IPS DF 6.9 (cell line): ENCODE results near the gene HEY2.

Source experiments
- DNase-seq: peaks from one replicate; pipeline ENCODE4 v3.0.0-alpha.2; 2013; ENCODE audit warnings: low read depth, low spot score
- H3K27ac ChIP-seq: one replicate; pipeline ENCODE4 v1.5.1; 2013; ENCODE audit warnings: low read length, control low read depth
- H3K27me3 ChIP-seq: 2 replicates; pipeline ENCODE4 v1.6.1; 2013; ENCODE audit warnings: mild to moderate bottlenecking, low read length; ENCODE audit not compliant: control insufficient read depth, insufficient read depth
- H3K36me3 ChIP-seq: 2 replicates; pipeline ENCODE4 v1.6.1; 2013; ENCODE audit warnings: low read length; ENCODE audit not compliant: control insufficient read depth, insufficient read depth
- H3K4me1 ChIP-seq: 2 replicates; pipeline ENCODE4 v1.6.1; 2013; ENCODE audit warnings: low read length; ENCODE audit not compliant: control insufficient read depth, insufficient read depth
- H3K4me3 ChIP-seq: 2 replicates; pipeline ENCODE4 v1.5.1; 2013; ENCODE audit warnings: mild to moderate bottlenecking, low read length
- H3K9me3 ChIP-seq: 2 replicates; pipeline ENCODE4 v1.6.1; 2013; ENCODE audit warnings: low read length, inconsistent platforms; ENCODE audit not compliant: control insufficient read depth, insufficient read depth
- WGBS: extraction: QIAGEN DNeasy Blood & Tissue Kit; methylation state at CpG from one replicate; pipeline ENCODE4 v1.1.7; 2013; ENCODE audit warnings: mixed read lengths, missing lambda C conversion rate; ENCODE audit not compliant: insufficient read length, insufficient coverage; 5-methylcytosine and 5-hydroxymethylcytosine counted together

Gene HEY2

GRCh38 chr6:125722886-125723285 is 26.5 kb upstream of the HEY2 start:
- Histone ChIP-seq H3K4me3 (no peak overlapping the region), H3K9me3 (no peaks in the 10 kb centered on the region)
- DNase-seq = no peak

GRCh38 chr6:125727216-125727615 is 22.2 kb upstream of the HEY2 start:
- Histone ChIP-seq H3K27me3 (no peaks in the 10 kb centered on the region), H3K4me1 (peaks cover 5% of the 10 kb centered on the region; the same call in 1 of the 2 replicates), H3K36me3 (no peaks in the 10 kb centered on the region), H3K27ac (no peak overlapping the region), H3K9me3 (no peaks in the 10 kb centered on the region), H3K4me3 (no peak overlapping the region)
- DNase-seq = no peak

More at GRCh38 chr6:125722886-125723285, 26.5 kb upstream of the HEY2 start:
- H3K27me3 ChIP-seq = no peaks in the 10 kb centered on the region
- no peaks in the 10 kb centered on the region for H3K4me1 ChIP-seq
- H3K27ac ChIP-seq = no peak overlapping the region
- no peaks in the 10 kb centered on the region for H3K36me3 ChIP-seq

- Histone ChIP-seq H3K27me3 (no peaks in the 10 kb centered on the region), H3K4me3 (no peak overlapping the region), H3K4me1 (peaks cover 5% of the 10 kb centered on the region; the same call in 1 of the 2 replicates), H3K9me3 (no peaks in the 10 kb centered on the region), H3K27ac (no peak overlapping the region), H3K36me3 (no peaks in the 10 kb centered on the region)
- DNase-seq = no peak
- no CpG with 5 or more reads among the region's 1 CpG for WGBS
Observed at GRCh38 chr6:125728739-125729138, 20.7 kb upstream of the HEY2 start.

GRCh38 chr6:125729983-125730382 is 19.4 kb upstream of the HEY2 start:
- H3K9me3 ChIP-seq = no peaks in the 10 kb centered on the region
- peaks cover 5% of the 10 kb centered on the region; the same call in 1 of the 2 replicates for H3K4me1 ChIP-seq
- H3K36me3 ChIP-seq = no peaks in the 10 kb centered on the region
- H3K27ac ChIP-seq = no peak overlapping the region
- no peak overlapping the region for H3K4me3 ChIP-seq
- H3K27me3 ChIP-seq = no peaks in the 10 kb centered on the region
- no CpG with 5 or more reads among the region's 2 CpGs for WGBS
- DNase-seq = no peak

GRCh38 chr6:125732398-125732797 is 17.0 kb upstream of the HEY2 start:
- DNase-seq = no peak
- H3K4me1 ChIP-seq = peaks cover 5% of the 10 kb centered on the region; the same call in 1 of the 2 replicates
- H3K27me3 ChIP-seq = no peaks in the 10 kb centered on the region
- H3K4me3 ChIP-seq = no peak overlapping the region
- H3K36me3 ChIP-seq = no peaks in the 10 kb centered on the region
- H3K9me3 ChIP-seq = no peaks in the 10 kb centered on the region
- H3K27ac ChIP-seq = no peak overlapping the region

GRCh38 chr6:125733516-125734300 is 15.7 kb upstream of the HEY2 start:
- Histone ChIP-seq H3K27ac (no peak overlapping the region), H3K27me3 (no peaks in the 10 kb centered on the region), H3K9me3 (no peaks in the 10 kb centered on the region), H3K36me3 (no peaks in the 10 kb centered on the region), H3K4me1 (peaks cover 2% of the 10 kb centered on the region; the same call in 1 of the 2 replicates), H3K4me3 (no peak overlapping the region)
- no CpG with 5 or more reads among the region's 3 CpGs for WGBS
- DNase-seq = no peak

- Histone ChIP-seq H3K27me3 (no peaks in the 10 kb centered on the region), H3K4me3 (no peak overlapping the region)
- DNase-seq = no peak
Observed at GRCh38 chr6:125738276-125738675, 11.2 kb upstream of the HEY2 start.

GRCh38 chr6:125739364-125739763 is 10.1 kb upstream of the HEY2 start:
- Histone ChIP-seq H3K4me3 (no peak overlapping the region), H3K4me1 (peaks cover 2% of the 10 kb centered on the region; the same call in 1 of the 2 replicates), H3K27me3 (no peaks in the 10 kb centered on the region), H3K27ac (no peak overlapping the region), H3K36me3 (no peaks in the 10 kb centered on the region), H3K9me3 (no peaks in the 10 kb centered on the region)
- no CpG with 5 or more reads among the region's 1 CpG for WGBS
- no peak for DNase-seq

More at GRCh38 chr6:125738276-125738675, 11.2 kb upstream of the HEY2 start:
- H3K36me3 ChIP-seq = no peaks in the 10 kb centered on the region
- H3K9me3 ChIP-seq = no peaks in the 10 kb centered on the region
- no peaks in the 10 kb centered on the region for H3K4me1 ChIP-seq
- H3K27ac ChIP-seq = no peak overlapping the region

- no peak overlapping the region for H3K27ac ChIP-seq
- no peak overlapping the region for H3K4me3 ChIP-seq
- no CpG with 5 or more reads among the region's 2 CpGs for WGBS
- no peaks in the 10 kb centered on the region for H3K36me3 ChIP-seq
- peaks cover 2% of the 10 kb centered on the region; the same call in 1 of the 2 replicates for H3K4me1 ChIP-seq
- H3K27me3 ChIP-seq = no peaks in the 10 kb centered on the region
- no peak for DNase-seq
- H3K9me3 ChIP-seq = no peaks in the 10 kb centered on the region
Observed at GRCh38 chr6:125741336-125741735, 8.1 kb upstream of the HEY2 start.

- no peaks in the 10 kb centered on the region; the same call in 1 of the 2 replicates for H3K27me3 ChIP-seq
- H3K4me3 ChIP-seq = no peak overlapping the region
- H3K9me3 ChIP-seq = no peaks in the 10 kb centered on the region
- H3K4me1 ChIP-seq = peaks cover 2% of the 10 kb centered on the region; the same call in 1 of the 2 replicates
- no peaks in the 10 kb centered on the region for H3K36me3 ChIP-seq
- DNase-seq = no peak
- H3K27ac ChIP-seq = no peak overlapping the region
- no CpG with 5 or more reads among the region's 2 CpGs for WGBS
Observed at GRCh38 chr6:125742024-125742423, 7.4 kb upstream of the HEY2 start.
